Breast epithelium (tissue), 4 donors: ENCODE measurements around the gene ZNF575. TPM values are rescaled to one million over a fixed set of nuclear protein-coding genes. Genes with fewer than 3 reads are reported as not detected.
A peak's percentile ranks its signal among the peaks of the same experiment; 100 is the strongest.
"Not testable (repeated sequence)": the region's sequence is repeated elsewhere in the genome, so short reads cannot be mapped to it uniquely, and the experiment has no call there.

ENCODE experiments used
- DNase-seq, 2 donors: peaks; one replicate each; pipeline ENCODE4 v3.0.0-alpha.2; 2019; ENCODE audit warnings: low spot score in 2 of 2
- H3K27ac ChIP-seq, 2 donors: fragments of 200-600 bp; sonication (generic) in 1 of 2; one replicate each; pipeline ENCODE4 v1.5.1; 2016 to 2019; ENCODE audit warnings: mild to moderate bottlenecking in 1 of 2
- H3K27me3 ChIP-seq, 2 donors: fragments of 200-600 bp; sonication (generic) in 1 of 2; one replicate each; pipeline versions ENCODE4 v1.5.1 to v1.6.0; 2017 to 2019; ENCODE audit warnings: control low read depth in 1 of 2, mild to moderate bottlenecking in 1 of 2
- H3K36me3 ChIP-seq: fragments of 200-600 bp; one replicate; pipeline ENCODE4 v1.5.1; 2019
- H3K4me1 ChIP-seq, 2 donors: fragments of 200-600 bp; sonication (generic); one replicate each; pipeline ENCODE4 v1.5.1; 2016 to 2019; ENCODE audit warnings: control low read depth in 1 of 2
- H3K4me3 ChIP-seq, 3 donors: fragments of 200-600 bp; sonication (generic); 1 replicate in 2 of 3; 2 replicates in 1 of 3; pipeline ENCODE4 v1.5.1; 2016 to 2019; ENCODE audit warnings: mild to moderate bottlenecking in 3 of 3, moderate library complexity in 2 of 3
- H3K9me3 ChIP-seq, 2 donors: fragments of 200-600 bp; sonication (generic) in 1 of 2; one replicate each; pipeline ENCODE4 v1.5.1; 2016 to 2019; ENCODE audit warnings: control low read depth in 1 of 2
- CTCF ChIP-seq, 3 donors: fragments of 450-650 bp; IDR thresholded peaks; one replicate each; pipeline ENCODE4 v1.5.1; 2016 to 2017; ENCODE audit warnings: antibody characterized with exemption in 3 of 3, mild to moderate bottlenecking in 3 of 3, moderate library complexity in 3 of 3
- POLR2A ChIP-seq: fragments of 450-650 bp; IDR thresholded peaks from one replicate; pipeline ENCODE4 v1.6.1; 2016; ENCODE audit warnings: antibody characterized with exemption, mild to moderate bottlenecking, moderate library complexity
- POLR2AphosphoS5 ChIP-seq, 3 donors: sonication (generic); formaldehyde crosslinking; IDR thresholded peaks; one replicate each; pipeline ENCODE4 v1.6.1; 2017; ENCODE audit warnings: antibody characterized with exemption in 3 of 3
- intact Hi-C: fragments of 100-400 bp; cut with DNase I; formaldehyde crosslinking; loops from one replicate; pipeline ENCODE4 v1.15.1; 2023; ENCODE audit warnings: low total_unique reads
- total RNA-seq, 3 donors: library from RNA; depleted of rRNA; stranded (reverse); fragments of >200 nt; gene quantifications; one replicate each; pipeline ENCODE4 v1.1.0, GENCODE V29; 2016

Gene ZNF575
- total RNA-seq, 3 donors from 2014 or later, result 0.59 to 0.98 (median 0.64) TPM

DNA sequence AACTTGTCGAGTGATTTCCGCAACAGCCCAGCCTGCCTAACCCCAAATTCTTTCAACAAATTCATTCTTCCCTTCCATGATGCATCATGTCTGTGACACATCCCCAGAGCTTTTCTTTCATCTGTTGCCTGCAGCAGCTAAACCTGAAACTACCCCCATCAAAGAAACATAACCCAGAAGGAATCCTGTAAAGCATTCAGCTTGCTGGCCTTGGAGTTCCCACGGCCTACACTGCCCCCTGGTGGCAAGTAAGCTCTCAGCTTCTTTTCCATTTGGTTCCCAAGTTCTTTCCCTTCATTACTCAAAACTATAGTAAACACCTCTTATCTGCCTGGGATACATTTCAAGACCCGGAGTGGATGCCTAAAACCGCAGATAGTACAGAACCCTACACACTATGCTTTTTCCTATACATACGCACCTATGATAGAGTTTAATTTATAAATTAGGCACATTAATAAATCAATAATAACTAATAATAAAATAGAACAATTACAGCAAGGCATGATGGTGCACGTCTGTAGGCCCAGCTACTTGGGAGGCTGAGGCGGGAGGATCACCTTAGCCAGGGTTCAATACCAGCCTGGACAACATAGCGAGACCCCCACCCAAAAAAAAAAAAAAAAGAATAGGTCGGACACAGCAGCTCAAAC lies 13.4 kb upstream of the ZNF575 start:
- no peaks in the 10 kb centered on the region for H3K36me3 ChIP-seq
- no peak overlapping the region for H3K4me3 ChIP-seq
- no peak overlapping the region for H3K27ac ChIP-seq
- intact Hi-C loops, result loop anchor here (5.0 kb wide), 1 partner anchor 62 kb away; no protein-coding TSS in a partner anchor
- TF ChIP-seq CTCF (IDR thresholded peaks at IDR 0.05) (peak; percentile 56 to 93 (median 92)), POLR2AphosphoS5 (IDR thresholded peaks at IDR 0.05) (no peak), POLR2A (no peak)
- no peaks in the 10 kb centered on the region for H3K27me3 ChIP-seq
- H3K9me3 ChIP-seq, result no peaks in the 10 kb centered on the region
- DNase-seq, result peak in 1 of 2 donors; percentile 58
- H3K4me1 ChIP-seq, result peaks cover 2 to 3% of the 10 kb centered on the region in 2 donors

DNA sequence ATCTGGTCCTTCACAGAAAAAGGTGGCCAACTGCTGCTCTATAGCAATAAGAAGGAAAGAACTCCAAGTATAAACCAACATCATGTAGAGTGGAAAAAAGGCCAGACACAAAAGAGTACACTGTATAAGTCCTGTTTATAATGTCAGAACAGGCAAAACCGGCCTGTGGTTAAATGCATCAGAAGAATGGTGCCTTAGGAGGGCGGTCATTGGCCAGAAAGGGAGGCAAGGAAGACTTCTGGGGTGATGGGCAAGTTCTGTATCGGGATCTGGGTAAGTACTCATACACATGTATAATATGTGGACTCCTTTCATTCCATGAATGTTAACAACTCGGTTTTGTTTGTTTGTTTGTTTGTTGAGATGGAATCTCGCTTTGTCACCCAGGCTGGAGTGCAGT lies 10.1 kb upstream of the ZNF575 start:
- TF ChIP-seq POLR2AphosphoS5 (IDR thresholded peaks at IDR 0.05), result peak in 1 of 3 donors; percentile 18
- TF ChIP-seq POLR2A, result no peak
- H3K9me3 ChIP-seq, result no peaks in the 10 kb centered on the region
- peak overlapping the region; percentile 67 to 95 for H3K27ac ChIP-seq
- H3K27me3 ChIP-seq, result no peaks in the 10 kb centered on the region
- intact Hi-C loops, result no loop called here
- DNase-seq, result peak in 1 of 2 donors; percentile 33
- peaks cover 4 to 8% of the 10 kb centered on the region in 2 donors for H3K4me1 ChIP-seq
- H3K36me3 ChIP-seq, result no peaks in the 10 kb centered on the region
- no peak overlapping the region for H3K4me3 ChIP-seq

GRCh38 chr19:43523696-43524095 lies 9.3 kb upstream of the ZNF575 start:
- H3K4me3 ChIP-seq, intact Hi-C loops, H3K27me3 ChIP-seq, DNase-seq, H3K9me3 ChIP-seq, H3K36me3 ChIP-seq, H3K4me1 ChIP-seq: not testable (repeated sequence)
- peak overlapping the region; percentile 67 to 95 for H3K27ac ChIP-seq

DNA sequence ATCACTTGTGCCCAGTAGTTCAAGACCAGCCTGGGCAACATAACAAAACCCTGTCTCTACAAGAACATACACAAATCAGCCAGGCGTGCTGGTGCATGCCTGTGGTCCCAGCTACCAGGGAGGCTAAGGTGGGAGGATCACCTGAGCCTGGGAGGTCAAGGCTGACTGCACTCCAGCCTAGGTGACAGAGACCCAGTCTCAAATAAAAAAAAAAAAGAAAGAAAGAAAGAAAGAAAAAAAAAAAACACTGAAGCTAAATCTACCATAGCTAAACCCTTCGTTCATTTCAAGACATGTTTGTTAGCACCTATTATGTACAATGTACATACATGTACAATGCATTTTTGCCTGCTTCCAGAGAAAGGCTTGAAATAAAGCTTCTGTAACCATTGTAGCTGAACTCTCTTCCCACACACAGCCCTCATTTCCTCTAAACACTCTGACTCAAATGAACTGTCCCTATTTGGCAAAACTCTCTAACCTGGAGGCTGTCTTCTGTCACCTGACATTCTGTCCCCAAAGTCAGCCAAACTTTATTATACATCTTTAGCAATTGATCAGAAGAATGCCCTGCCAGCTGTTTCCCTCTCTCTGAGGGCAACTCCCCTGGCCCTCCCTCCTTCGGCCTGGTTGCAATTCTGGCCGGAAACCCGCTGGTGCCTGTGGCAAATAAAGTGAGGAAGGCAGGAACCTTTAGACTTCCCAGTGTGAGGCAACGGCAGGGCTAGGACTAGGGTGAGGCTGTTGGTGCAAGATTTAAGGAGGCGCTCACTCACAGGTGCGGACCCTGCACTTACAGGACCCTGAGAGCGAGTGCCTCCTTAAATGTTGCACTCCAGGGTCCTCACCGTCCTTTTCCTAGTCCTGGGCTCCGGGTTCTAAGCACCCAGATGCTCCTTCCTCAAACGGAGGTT lies 7.8 kb upstream of the ZNF575 start:
- peak; percentile 62 to 78 for DNase-seq
- H3K27ac ChIP-seq, result peak overlapping the region; percentile 93 to 95
- no peak for TF ChIP-seq CTCF (IDR thresholded peaks at IDR 0.05)
- TF ChIP-seq POLR2AphosphoS5 (IDR thresholded peaks at IDR 0.05), result peak; percentile 18 to 65 (median 64)
- no peaks in the 10 kb centered on the region for H3K27me3 ChIP-seq
- no peaks in the 10 kb centered on the region for H3K36me3 ChIP-seq
- peaks cover 4 to 8% of the 10 kb centered on the region in 2 donors for H3K4me1 ChIP-seq
- intact Hi-C loops, result no loop called here
- H3K9me3 ChIP-seq, result no peaks in the 10 kb centered on the region
- peak overlapping the region; percentile 73 to 86 (median 85) for H3K4me3 ChIP-seq

DNA sequence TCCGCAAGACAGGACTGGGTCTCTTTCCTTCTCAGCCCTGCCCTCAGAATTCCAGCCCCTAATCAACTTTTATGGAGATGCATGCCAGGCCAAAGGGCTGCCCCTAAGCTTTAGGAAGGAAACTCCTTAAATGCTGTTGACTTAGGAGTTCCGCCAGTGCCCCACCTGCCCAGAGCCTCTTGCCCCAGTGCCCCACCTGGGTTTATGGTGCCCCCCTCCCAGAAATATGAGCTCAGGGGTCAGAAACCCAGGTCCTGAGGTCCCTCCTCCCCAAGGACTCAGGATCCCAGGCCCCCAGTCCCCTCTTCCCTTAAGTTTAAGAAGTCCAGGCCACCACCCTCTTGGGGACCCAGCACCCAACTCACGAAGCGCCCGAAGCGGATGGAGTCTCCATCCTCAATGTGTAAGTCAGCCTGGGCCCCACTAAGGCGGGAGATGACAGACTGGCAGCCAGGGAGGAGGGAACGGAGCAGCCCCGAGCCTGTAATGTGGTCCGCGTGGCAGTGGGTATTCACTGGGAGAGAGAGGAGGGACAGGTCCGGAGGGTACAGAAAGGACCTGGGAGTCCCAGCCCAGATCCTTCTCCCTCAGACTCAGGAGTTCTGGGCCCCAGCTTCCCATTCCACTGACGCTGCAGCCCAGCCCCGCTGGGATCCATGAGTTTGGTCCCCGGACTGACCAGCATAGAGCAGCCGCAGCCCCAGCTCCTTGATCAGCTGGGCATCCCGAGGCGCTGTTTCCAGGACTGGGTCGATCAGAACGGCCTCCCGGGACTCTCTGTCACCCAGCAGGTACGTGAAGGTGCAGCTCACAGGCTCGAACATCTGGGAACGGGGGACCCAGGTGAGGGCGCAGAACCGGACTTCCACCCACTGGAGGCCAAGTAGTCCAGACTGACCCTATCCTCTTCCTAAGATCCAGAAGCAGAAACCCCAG lies 6.9 kb upstream of the ZNF575 start:
- Histone ChIP-seq H3K4me1 (peaks cover 4 to 8% of the 10 kb centered on the region in 2 donors), H3K4me3 (peak overlapping the region; percentile 73 to 86 (median 85)), H3K27ac (peak overlapping the region; percentile 93 to 95), H3K36me3 (no peaks in the 10 kb centered on the region), H3K9me3 (no peaks in the 10 kb centered on the region), H3K27me3 (no peaks in the 10 kb centered on the region)
- DNase-seq, result peak in 1 of 2 donors; percentile 35
- intact Hi-C loops, result no loop called here
- no peak for TF ChIP-seq POLR2AphosphoS5 (IDR thresholded peaks at IDR 0.05)
- TF ChIP-seq POLR2A, result no peak
- TF ChIP-seq CTCF (IDR thresholded peaks at IDR 0.05), result no peak
